GM12878 (cell line): ENCODE results near the gene OR4B1. TPM values are rescaled to one million over a fixed set of nuclear protein-coding genes. Genes with fewer than 3 reads are reported as not detected.

ENCODE experiments used
- ATAC-seq: fragments of 200-7000 bp; cut with Tn5 transposase; 3 replicates; pipeline ENCODE4 v1.9.1; 2020; ENCODE audit warnings: mild to moderate bottlenecking, moderate library complexity
- BruUV-seq: library from RNA; stranded (reverse); fragments of 400-500 nt; replicated peaks from 2 replicates; lab custom pipeline; 2021; lab: Mats Ljungman, UMichigan
- CTCF ChIA-PET: fragments of 300-600 bp; sonication (Branson Sonifier 250); formaldehyde crosslinking; extraction: SDS; loops from one replicate; lab custom pipeline; 2021; ENCODE audit warnings: inconsistent platforms; lab: Yijun Ruan, JAX
- POLR2A ChIA-PET: fragments of 350-600 bp; formaldehyde crosslinking; extraction: SDS; loops from one replicate; lab custom pipeline; 2021; ENCODE audit warnings: inconsistent platforms; lab: Charles Lee
- RAD21 ChIA-PET: fragments of 300-600 bp; sonication (Branson Sonifier 250); formaldehyde crosslinking; loops from one replicate; lab custom pipeline; 2023; ENCODE audit warnings: antibody characterized with exemption; ENCODE audit not compliant: unreplicated experiment; lab: Charles Lee
- SMC1A ChIA-PET: fragments of 300-600 bp; sonication (Branson Sonifier 250); formaldehyde crosslinking; loops from one replicate; lab custom pipeline; 2023; ENCODE audit not compliant: unreplicated experiment, uncharacterized antibody; lab: Charles Lee
- DNase-seq: peaks from one replicate; pipeline ENCODE4 v3.0.0-alpha.2; 2011; ENCODE audit warnings: low read depth, low spot score
- FAIRE-seq: peaks from 3 replicates; lab custom pipeline; 2011; peaks lifted over from hg19 to GRCh38; lab: Jason Lieb, UNC
- H2AFZ ChIP-seq: 2 replicates; pipeline ENCODE4 v1.6.0; 2011; ENCODE audit warnings: low read depth, low read length, control low read depth; ENCODE audit not compliant: control insufficient read depth
- H3K27ac ChIP-seq: 2 replicates; pipeline ENCODE4 v1.5.1; 2011; ENCODE audit warnings: control low read depth; ENCODE audit not compliant: control insufficient read depth, insufficient read depth
- H3K27me3 ChIP-seq, 2 experiments: replicated peaks in 1 of 2; 2 replicates each; pipeline versions ENCODE4 v1.6.0 to v1.6.1; 2011; ENCODE audit warnings: low read length in 1 of 2; ENCODE audit not compliant: control insufficient read depth in 2 of 2, insufficient read depth in 2 of 2
- H3K36me3 ChIP-seq, 2 experiments: 2 replicates each; pipeline ENCODE4 v1.5.1; 2011; ENCODE audit warnings: low read length in 1 of 2; ENCODE audit not compliant: control insufficient read depth in 2 of 2, insufficient read depth in 2 of 2
- H3K4me1 ChIP-seq: 2 replicates; pipeline ENCODE4 v1.6.1; 2011; ENCODE audit warnings: mild to moderate bottlenecking, low read length, moderate library complexity, mixed read lengths; ENCODE audit not compliant: control insufficient read depth, insufficient read depth
- H3K4me2 ChIP-seq: 2 replicates; pipeline ENCODE4 v1.6.0; 2011; ENCODE audit warnings: control low read depth; ENCODE audit not compliant: control insufficient read depth, insufficient read depth
- H3K4me3 ChIP-seq: fragments of 200-600 bp; sonication (generic); 2 replicates; pipeline ENCODE4 v1.5.1; 2016
- H3K79me2 ChIP-seq: 2 replicates; pipeline ENCODE4 v1.6.0; 2011; ENCODE audit warnings: low read length; ENCODE audit not compliant: control insufficient read depth, insufficient read depth
- H3K9ac ChIP-seq: 2 replicates; pipeline ENCODE4 v1.8.0; 2011; ENCODE audit warnings: low read length, control low read depth, mixed read lengths; ENCODE audit not compliant: control insufficient read depth, insufficient read depth
- H3K9me3 ChIP-seq: replicated peaks from 3 replicates; pipeline ENCODE4 v1.5.1; 2011; ENCODE audit warnings: mild to moderate bottlenecking, low read length; ENCODE audit not compliant: control insufficient read depth, insufficient read depth
- H4K20me1 ChIP-seq: 2 replicates; pipeline ENCODE4 v1.6.0; 2011; ENCODE audit not compliant: control insufficient read depth, insufficient read depth
- CEBPB ChIP-seq, 2 experiments: fragments of 150-350 bp in 1 of 2; IDR thresholded peaks; 2 replicates each; pipeline ENCODE4 v1.6.1; 2012 to 2014; ENCODE audit warnings: low read depth in 2 of 2, low read length in 2 of 2, borderline replicate concordance in 1 of 2, inconsistent platforms in 1 of 2
- DPF2 ChIP-seq: fragments of 450-650 bp; IDR thresholded peaks from 2 replicates; pipeline ENCODE4 v1.6.1; 2017; ENCODE audit warnings: mild to moderate bottlenecking
- E4F1 ChIP-seq: fragments of 450-650 bp; IDR thresholded peaks from 2 replicates; pipeline ENCODE4 v1.6.1; 2018; ENCODE audit warnings: borderline replicate concordance, mild to moderate bottlenecking; ENCODE audit not compliant: partially characterized antibody
- HDGF ChIP-seq: fragments of 450-650 bp; IDR thresholded peaks from 2 replicates; pipeline ENCODE4 v1.6.1; 2016; ENCODE audit warnings: antibody characterized with exemption
- JUNB ChIP-seq: IDR thresholded peaks from 2 replicates; pipeline ENCODE4 v1.6.1; 2016; ENCODE audit warnings: antibody characterized with exemption, mild to moderate bottlenecking
- JUND ChIP-seq: IDR thresholded peaks from 2 replicates; pipeline ENCODE4 v1.6.1; 2012; ENCODE audit warnings: low read depth, mild to moderate bottlenecking, low read length, improper control_type of control experiment, moderate library complexity
- KAT2A ChIP-seq: conservative IDR thresholded peaks from 2 replicates; pipeline ENCODE4 v1.6.1; 2011; ENCODE audit warnings: low read depth, low read length; ENCODE audit not compliant: control insufficient read depth
- PAX8 ChIP-seq: fragments of 450-650 bp; IDR thresholded peaks from 2 replicates; pipeline ENCODE4 v1.6.1; 2017; ENCODE audit warnings: mild to moderate bottlenecking, moderate library complexity
- PKNOX1 ChIP-seq: fragments of 450-650 bp; IDR thresholded peaks from 2 replicates; pipeline ENCODE4 v1.6.1; 2016; ENCODE audit warnings: mild to moderate bottlenecking
- RELA ChIP-seq: fragments of 450-650 bp; IDR thresholded peaks from 2 replicates; pipeline ENCODE4 v1.8.0; 2014; ENCODE audit warnings: borderline replicate concordance; ENCODE audit not compliant: partially characterized antibody
- SREBF2 ChIP-seq: IDR thresholded peaks from 2 replicates; pipeline ENCODE4 v1.6.1; 2012; ENCODE audit warnings: mild to moderate bottlenecking, low read length
- TCF7 ChIP-seq: IDR thresholded peaks from 2 replicates; pipeline ENCODE4 v1.6.1; 2014; ENCODE audit warnings: antibody characterized with exemption, borderline replicate concordance
- WRNIP1 ChIP-seq: IDR thresholded peaks from 2 replicates; pipeline ENCODE4 v1.6.1; 2011; ENCODE audit warnings: low read depth, low read length, improper control_type of control experiment, borderline replicate concordance
- ZZZ3 ChIP-seq: IDR thresholded peaks from 2 replicates; pipeline ENCODE4 v1.6.1; 2011; ENCODE audit warnings: low read depth; ENCODE audit not compliant: control insufficient read depth, insufficient read length
- WGBS: methylation state at CpG from one replicate; pipeline ENCODE4 v1.1.6; 2016; ENCODE audit warnings: low lambda C conversion rate; ENCODE audit not compliant: insufficient replicate concordance, insufficient coverage; ENCODE audit errors: missing lambda C conversion rate; 5-methylcytosine and 5-hydroxymethylcytosine counted together
- in situ Hi-C: fragments of 300-500 bp; cut with MboI; formaldehyde crosslinking; loops from 9 replicates; pipeline ENCODE4 v1.14.3; 2018; ENCODE audit warnings: mixed read lengths
- intact Hi-C: fragments of 100-400 bp; cut with micrococcal nuclease; formaldehyde crosslinking; loops from one replicate; pipeline ENCODE4 v1.14.2; 2022; ENCODE audit not compliant: unreplicated experiment
- polyA plus RNA-seq, 11 experiments: library from polyadenylated mRNA; depleted of rRNA in 4 of 11; unstranded in 6 of 11; stranded (reverse) in 5 of 11; fragments of >200 nt; fragmentation: Nextera tagmentation in 4 of 11; fragmentation: Illumina TruSeq in 1 of 11; extraction: Ambion mirVana in 4 of 11; extraction: Trizol in 1 of 11; gene quantifications; 1 replicate in 1 of 11; 2 replicates in 10 of 11; pipeline versions ENCODE4 v1.2.1 to v1.2.3, GENCODE V29; 2011 to 2016; ENCODE audit warnings: inconsistent platforms in 2 of 11, missing spikeins in 2 of 11, low read depth in 1 of 11
- total RNA-seq, 4 experiments: library from RNA; depleted of rRNA in 3 of 4; stranded (reverse); fragments of >200 nt in 3 of 4; fragmentation: Illumina TruSeq in 1 of 4; extraction: Trizol in 1 of 4; gene quantifications; 2 replicates each; pipeline versions ENCODE4 v1.2.1 to v1.2.3, GENCODE V29; 2013 to 2021

OR4B1 gene
- total and polyA plus RNA-seq, 10 of the 15 experiments (the other 5 are each of a cell fraction or from before 2014, with no cell fraction given), result not detected

- SMC1A ChIA-PET, result no interaction called here
- Histone ChIP-seq H2AFZ (no peak overlapping the region), H4K20me1 (no peaks in the 10 kb centered on the region), H3K4me1 (no peaks in the 10 kb centered on the region), H3K4me2 (no peak overlapping the region), H3K9ac (no peak overlapping the region), H3K36me3 (no peaks in the 10 kb centered on the region), H3K9me3 (no peaks in the 10 kb centered on the region), H3K4me3 (no peak overlapping the region), H3K27ac (no peak overlapping the region), H3K27me3 (no peaks in the 10 kb centered on the region), H3K79me2 (no peaks in the 10 kb centered on the region)
- intact Hi-C loops, result no loop called here
- no peak for FAIRE-seq
- no peak for ATAC-seq
- no peak for TF ChIP-seq HDGF
- TF ChIP-seq WRNIP1, result no peak
- TF ChIP-seq KAT2A, result no peak
- no peak for TF ChIP-seq RELA
- TF ChIP-seq TCF7, result no peak
- no peak for TF ChIP-seq E4F1
- TF ChIP-seq PKNOX1, result no peak
- TF ChIP-seq CEBPB (IDR thresholded peaks at IDR 0.05; ENCODE audit: borderline replicate concordance in 1 of 2, low read depth in 2 of 2, low read length in 2 of 2), result no peak
- no peak for TF ChIP-seq JUNB
- TF ChIP-seq SREBF2, result no peak
- no peak for TF ChIP-seq ZZZ3
- no peak for TF ChIP-seq PAX8
- no peak for TF ChIP-seq DPF2
- no peak for TF ChIP-seq JUND
- in situ Hi-C loops, result no loop called here
- 25% methylated on average over 7 of the region's 7 CpGs for WGBS
- BruUV-seq, result no TSS peak
- RAD21 ChIA-PET, result no interaction called here
- no peak for DNase-seq
- POLR2A ChIA-PET, result no interaction called here
- CTCF ChIA-PET, result no interaction called here
Measured at GRCh38 chr11:48210052-48210451, 6.6 kb upstream of the OR4B1 start.
